Fibroblast of lung (primary cell): ENCODE results near the gene AP5B1. TPM values are rescaled to one million over a fixed set of nuclear protein-coding genes. Genes with fewer than 3 reads are reported as not detected.
"Not testable (repeated sequence)": the region's sequence is repeated elsewhere in the genome, so short reads cannot be mapped to it uniquely, and the experiment has no call there.

ENCODE experiments used
- DNase-seq, 2 donors: peaks; one replicate each; pipeline versions ENCODE4 v3.0.0 to v3.0.0-alpha.2; 2010; ENCODE audit warnings: low read depth in 2 of 2
- H2AFZ ChIP-seq: 2 replicates; pipeline ENCODE4 v1.5.1; 2012; ENCODE audit warnings: low read length, control low read depth, inconsistent platforms
- H3K27ac ChIP-seq: 2 replicates; pipeline ENCODE4 v1.5.1; 2011; ENCODE audit warnings: low read length, control low read depth; ENCODE audit not compliant: insufficient read depth
- H3K27me3 ChIP-seq: 2 replicates; pipeline ENCODE4 v1.5.1; 2011; ENCODE audit warnings: mild to moderate bottlenecking, low read length; ENCODE audit not compliant: control insufficient read depth, insufficient read depth
- H3K36me3 ChIP-seq: 2 replicates; pipeline ENCODE4 v1.5.1; 2011; ENCODE audit warnings: low read length; ENCODE audit not compliant: control insufficient read depth, insufficient read depth
- H3K4me1 ChIP-seq: 2 replicates; pipeline ENCODE4 v1.5.1; 2011; ENCODE audit warnings: low read length; ENCODE audit not compliant: control insufficient read depth, insufficient read depth; ENCODE audit errors: extremely low read depth
- H3K4me2 ChIP-seq: 2 replicates; pipeline ENCODE4 v1.5.1; 2011; ENCODE audit warnings: low read length, control low read depth; ENCODE audit not compliant: insufficient read depth; ENCODE audit errors: extremely low read depth
- H3K4me3 ChIP-seq, 4 experiments: fragments of 200-600 bp in 1 of 4; sonication (generic) in 1 of 4; replicated peaks in 1 of 4; 2 replicates each; pipeline ENCODE4 v1.5.1; 2011 to 2016; ENCODE audit warnings: low read length in 4 of 4, low read depth in 3 of 4, mild to moderate bottlenecking in 3 of 4, control low read depth in 2 of 4, inconsistent platforms in 1 of 4, mixed read lengths in 1 of 4; ENCODE audit not compliant: insufficient read depth in 1 of 4; ENCODE audit errors: control extremely low read depth in 1 of 4
- H3K79me2 ChIP-seq: 2 replicates; pipeline ENCODE4 v1.5.1; 2012; ENCODE audit warnings: mild to moderate bottlenecking, low read length, inconsistent platforms; ENCODE audit not compliant: control insufficient read depth, insufficient read depth
- H3K9ac ChIP-seq: 2 replicates; pipeline ENCODE4 v1.5.1; 2011; ENCODE audit warnings: mild to moderate bottlenecking, low read length, control low read depth; ENCODE audit not compliant: insufficient read depth
- H3K9me3 ChIP-seq: 2 replicates; pipeline ENCODE4 v1.5.1; 2012; ENCODE audit warnings: low read depth, low read length; ENCODE audit not compliant: control insufficient read depth, insufficient read depth
- H4K20me1 ChIP-seq: 2 replicates; pipeline ENCODE4 v1.5.1; 2011; ENCODE audit warnings: low read length; ENCODE audit not compliant: control insufficient read depth, insufficient read depth; ENCODE audit errors: extremely low read depth
- CTCF ChIP-seq, 2 donors: IDR thresholded peaks in 1 of 2; conservative IDR thresholded peaks in 1 of 2; 1 replicate in 1 of 2; 2 replicates in 1 of 2; pipeline ENCODE4 v1.5.1; 2011 to 2012; ENCODE audit warnings: low read length in 2 of 2, control low read depth in 1 of 2, inconsistent platforms in 1 of 2, low read depth in 1 of 2, mild to moderate bottlenecking in 1 of 2
- EZH2 ChIP-seq: IDR thresholded peaks from 2 replicates; pipeline ENCODE4 v1.5.1; 2012; ENCODE audit warnings: low read length, control low read depth, mild to moderate bottlenecking; ENCODE audit errors: missing control alignments
- polyA plus RNA-seq, 2 donors: library from polyadenylated mRNA; depleted of rRNA in 1 of 2; stranded (reverse) in 1 of 2; unstranded in 1 of 2; fragments of >200 nt; gene quantifications; 2 replicates each; pipeline ENCODE4 v1.2.1, GENCODE V29; 2011 to 2012; ENCODE audit warnings: missing spikeins in 1 of 2
- total RNA-seq: library from RNA; depleted of rRNA; stranded (reverse); fragments of >200 nt; gene quantifications from 2 replicates; pipeline ENCODE4 v1.2.1, GENCODE V29; 2014

AP5B1 gene
- total and polyA plus RNA-seq, 2 donors (not counting 1 experiment from before 2014, with no cell fraction given), result 1.6 to 6.3 TPM

GRCh38 chr11:65773784-65774411 is 6.9 kb downstream of the AP5B1 start:
- Histone ChIP-seq H2AFZ (no peak overlapping the region), H3K9ac (no peak overlapping the region), H3K4me3 (no peak overlapping the region), H3K27ac (no peak overlapping the region), H3K36me3 (peaks cover 15% of the 10 kb centered on the region), H3K4me2 (no peak overlapping the region), H4K20me1 (no peaks in the 10 kb centered on the region), H3K9me3 (no peaks in the 10 kb centered on the region), H3K27me3 (no peaks in the 10 kb centered on the region), H3K79me2 (no peaks in the 10 kb centered on the region), H3K4me1 (no peaks in the 10 kb centered on the region)
- TF ChIP-seq EZH2, result no peak
- TF ChIP-seq CTCF (conservative IDR thresholded peaks at IDR 0.05 in 1 of 2, IDR thresholded peaks at IDR 0.05 in 1 of 2; ENCODE audit: low read depth in 1 of 2, low read length in 2 of 2), result peak in 1 of 2 donors; percentile 21
- no peak for DNase-seq

- DNase-seq, result no peak
- no peak overlapping the region for H3K4me3 ChIP-seq
- H3K36me3 ChIP-seq, result no peaks in the 10 kb centered on the region
- H3K4me1 ChIP-seq, result no peaks in the 10 kb centered on the region
- no peaks in the 10 kb centered on the region for H3K9me3 ChIP-seq
- no peaks in the 10 kb centered on the region for H4K20me1 ChIP-seq
- no peak overlapping the region for H3K27ac ChIP-seq
- TF ChIP-seq CTCF (conservative IDR thresholded peaks at IDR 0.05 in 1 of 2, IDR thresholded peaks at IDR 0.05 in 1 of 2; ENCODE audit: low read depth in 1 of 2, low read length in 2 of 2) (no peak), EZH2 (no peak)
- H3K9ac ChIP-seq, result no peak overlapping the region
- H2AFZ ChIP-seq, result no peak overlapping the region
- H3K79me2 ChIP-seq, result no peaks in the 10 kb centered on the region
- H3K27me3 ChIP-seq, result no peaks in the 10 kb centered on the region
- H3K4me2 ChIP-seq, result no peak overlapping the region
Measured at GRCh38 chr11:65771589-65772112, 9.1 kb downstream of the AP5B1 start.

GRCh38 chr11:65770951-65771567 is 9.7 kb downstream of the AP5B1 start:
- Histone ChIP-seq H4K20me1 (no peaks in the 10 kb centered on the region), H3K27ac (no peak overlapping the region), H3K79me2 (no peaks in the 10 kb centered on the region), H3K9ac (no peak overlapping the region), H3K4me2 (no peak overlapping the region), H3K9me3 (no peaks in the 10 kb centered on the region), H3K4me3 (no peak overlapping the region), H2AFZ (no peak overlapping the region), H3K4me1 (no peaks in the 10 kb centered on the region), H3K27me3 (no peaks in the 10 kb centered on the region), H3K36me3 (no peaks in the 10 kb centered on the region)
- TF ChIP-seq EZH2 (no peak), CTCF (conservative IDR thresholded peaks at IDR 0.05 in 1 of 2, IDR thresholded peaks at IDR 0.05 in 1 of 2; ENCODE audit: low read depth in 1 of 2, low read length in 2 of 2) (no peak)
- DNase-seq, result no peak

- H2AFZ ChIP-seq, H3K9ac ChIP-seq, H4K20me1 ChIP-seq, H3K4me2 ChIP-seq, H3K79me2 ChIP-seq, H3K9me3 ChIP-seq, H3K36me3 ChIP-seq, H3K4me3 ChIP-seq, H3K27ac ChIP-seq, DNase-seq, H3K27me3 ChIP-seq, H3K4me1 ChIP-seq: not testable (repeated sequence)
Measured at GRCh38 chr11:65767806-65768205, 13.0 kb downstream of the AP5B1 start.
